Esophagus squamous epithelium (tissue), 4 donors: Measurements from ENCODE around the gene SMARCA1.

Experiments
- POLR2A ChIP-seq, 4 donors: fragments of 450-650 bp; IDR thresholded peaks; one replicate each; pipeline ENCODE4 v1.6.1; 2017; ENCODE audit warnings: antibody characterized with exemption in 4 of 4, mild to moderate bottlenecking in 4 of 4, moderate library complexity in 3 of 4
- TF ChIP-seq, protein P1 (sequence below), 6 experiments: fragments of 450-650 bp in 4 of 6; fragments of 200-600 bp in 2 of 6; sonication (generic) in 2 of 6; IDR thresholded peaks; one replicate each; pipeline ENCODE4 v1.5.1; 2016 to 2019; ENCODE audit warnings: antibody characterized with exemption in 6 of 6, mild to moderate bottlenecking in 4 of 6, moderate library complexity in 4 of 6

- TF ChIP-seq, protein P1, sequence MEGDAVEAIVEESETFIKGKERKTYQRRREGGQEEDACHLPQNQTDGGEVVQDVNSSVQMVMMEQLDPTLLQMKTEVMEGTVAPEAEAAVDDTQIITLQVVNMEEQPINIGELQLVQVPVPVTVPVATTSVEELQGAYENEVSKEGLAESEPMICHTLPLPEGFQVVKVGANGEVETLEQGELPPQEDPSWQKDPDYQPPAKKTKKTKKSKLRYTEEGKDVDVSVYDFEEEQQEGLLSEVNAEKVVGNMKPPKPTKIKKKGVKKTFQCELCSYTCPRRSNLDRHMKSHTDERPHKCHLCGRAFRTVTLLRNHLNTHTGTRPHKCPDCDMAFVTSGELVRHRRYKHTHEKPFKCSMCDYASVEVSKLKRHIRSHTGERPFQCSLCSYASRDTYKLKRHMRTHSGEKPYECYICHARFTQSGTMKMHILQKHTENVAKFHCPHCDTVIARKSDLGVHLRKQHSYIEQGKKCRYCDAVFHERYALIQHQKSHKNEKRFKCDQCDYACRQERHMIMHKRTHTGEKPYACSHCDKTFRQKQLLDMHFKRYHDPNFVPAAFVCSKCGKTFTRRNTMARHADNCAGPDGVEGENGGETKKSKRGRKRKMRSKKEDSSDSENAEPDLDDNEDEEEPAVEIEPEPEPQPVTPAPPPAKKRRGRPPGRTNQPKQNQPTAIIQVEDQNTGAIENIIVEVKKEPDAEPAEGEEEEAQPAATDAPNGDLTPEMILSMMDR (IDR thresholded peaks at IDR 0.05): no peak
- TF ChIP-seq POLR2A (IDR thresholded peaks at IDR 0.05): no peak
These were observed 42.4 kb downstream of the SMARCA1 start for GRCh38 chrX:129480889-129481288.
